GM21529 (cell line): ENCODE data around the gene MUSTN1.

Experiments used
- ATAC-seq: cut with Tn5 transposase; IDR thresholded peaks from one replicate; pipeline ENCODE4 v1.9.1; 2021; ENCODE audit not compliant: unreplicated experiment

Gene MUSTN1

DNA sequence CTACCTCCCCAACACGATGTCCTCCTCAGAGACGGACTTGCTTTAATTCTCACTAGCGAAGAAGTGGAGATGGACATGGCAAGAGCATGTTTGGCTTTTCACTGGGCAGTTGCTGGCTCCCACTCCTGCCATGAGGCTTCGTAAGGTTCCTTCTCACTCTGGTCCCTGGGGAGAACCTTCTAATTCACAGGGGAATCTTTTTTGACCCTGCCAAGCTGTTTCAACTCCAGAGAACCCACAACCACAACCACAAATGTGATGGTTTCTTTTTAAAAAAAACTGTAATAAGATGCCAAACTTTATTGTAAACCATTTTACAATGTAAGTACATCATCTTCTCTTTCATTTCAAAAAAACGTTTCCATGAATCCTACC lies 1.6 kb upstream of the MUSTN1 start:
- ATAC-seq = no peak

DNA sequence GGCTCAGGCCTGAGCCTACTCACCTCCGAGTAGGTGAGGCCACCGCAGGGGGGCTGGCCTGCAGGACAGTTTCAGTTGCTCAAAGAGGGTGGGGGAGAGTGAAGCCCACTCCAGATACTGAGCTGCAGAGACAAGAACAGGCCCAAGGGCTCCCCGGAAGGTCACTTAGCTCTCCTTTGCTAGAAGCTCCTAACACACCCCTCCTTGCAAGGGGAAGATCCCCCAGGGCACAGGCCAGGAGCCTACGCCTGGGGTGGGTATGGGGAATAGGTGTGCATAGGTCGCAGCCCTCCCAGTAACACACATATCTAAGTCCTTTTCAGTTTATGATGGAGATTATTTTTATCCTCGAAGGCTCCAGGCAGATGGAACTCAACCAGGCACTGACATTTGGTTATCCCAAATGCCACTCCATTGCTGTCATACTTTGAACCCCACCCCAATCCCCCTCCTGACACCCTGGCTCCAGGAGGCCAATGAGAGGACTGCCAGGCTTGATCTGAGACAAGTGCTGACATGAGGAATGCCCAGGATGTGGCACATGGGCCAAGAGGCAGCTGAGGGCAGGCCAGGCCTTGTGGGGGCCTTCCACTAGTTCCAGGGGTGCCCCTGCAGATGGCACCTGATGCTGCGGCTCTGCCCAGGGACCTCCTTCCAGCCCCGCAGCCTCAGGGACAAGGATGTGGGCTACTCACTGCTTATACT lies 1.1 kb upstream of the MUSTN1 start:
- no peak for ATAC-seq

GRCh38 chr3:52833202-52833601 lies 1.6 kb downstream of the MUSTN1 start:
- no peak for ATAC-seq

DNA sequence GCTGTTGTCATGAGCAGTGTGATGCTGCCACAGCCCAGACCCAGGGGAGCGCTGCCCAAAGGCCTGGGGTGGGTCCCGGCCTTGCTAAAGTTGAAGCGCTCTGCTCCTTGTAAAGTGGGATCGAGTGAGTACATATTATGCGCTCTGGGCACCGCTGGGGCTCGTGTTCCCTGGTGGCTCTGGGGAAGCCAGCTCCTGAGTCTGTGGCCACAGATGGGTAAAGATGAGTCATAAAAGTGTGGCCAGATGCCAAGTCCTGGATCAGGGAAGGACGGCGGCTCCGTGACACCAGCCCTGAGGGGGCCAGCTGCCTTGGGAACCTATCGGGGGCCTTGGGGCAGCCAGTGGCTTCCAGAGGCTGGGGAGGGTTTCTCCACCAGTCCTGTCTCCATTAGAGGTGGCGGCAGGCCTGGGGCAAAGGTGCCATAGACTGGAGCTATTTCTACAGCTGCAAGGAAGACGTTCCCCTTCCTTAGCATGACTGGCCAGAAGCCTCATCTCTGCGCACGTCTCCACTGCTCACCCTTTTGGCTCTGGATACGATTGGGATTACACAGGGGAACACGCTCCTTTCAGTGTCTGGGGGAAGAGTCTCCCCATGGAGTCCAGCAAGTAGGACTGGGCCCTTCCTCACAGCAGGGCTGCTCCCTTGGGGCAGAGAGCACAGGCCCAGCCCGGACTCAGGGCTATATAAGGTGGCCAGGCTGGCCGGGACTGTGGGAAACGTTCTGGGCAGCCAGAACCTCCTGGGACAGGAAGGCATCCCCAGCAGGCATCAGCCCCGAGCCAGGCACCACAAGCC lies 3.1 kb downstream of the MUSTN1 start:
- ATAC-seq = no peak

DNA sequence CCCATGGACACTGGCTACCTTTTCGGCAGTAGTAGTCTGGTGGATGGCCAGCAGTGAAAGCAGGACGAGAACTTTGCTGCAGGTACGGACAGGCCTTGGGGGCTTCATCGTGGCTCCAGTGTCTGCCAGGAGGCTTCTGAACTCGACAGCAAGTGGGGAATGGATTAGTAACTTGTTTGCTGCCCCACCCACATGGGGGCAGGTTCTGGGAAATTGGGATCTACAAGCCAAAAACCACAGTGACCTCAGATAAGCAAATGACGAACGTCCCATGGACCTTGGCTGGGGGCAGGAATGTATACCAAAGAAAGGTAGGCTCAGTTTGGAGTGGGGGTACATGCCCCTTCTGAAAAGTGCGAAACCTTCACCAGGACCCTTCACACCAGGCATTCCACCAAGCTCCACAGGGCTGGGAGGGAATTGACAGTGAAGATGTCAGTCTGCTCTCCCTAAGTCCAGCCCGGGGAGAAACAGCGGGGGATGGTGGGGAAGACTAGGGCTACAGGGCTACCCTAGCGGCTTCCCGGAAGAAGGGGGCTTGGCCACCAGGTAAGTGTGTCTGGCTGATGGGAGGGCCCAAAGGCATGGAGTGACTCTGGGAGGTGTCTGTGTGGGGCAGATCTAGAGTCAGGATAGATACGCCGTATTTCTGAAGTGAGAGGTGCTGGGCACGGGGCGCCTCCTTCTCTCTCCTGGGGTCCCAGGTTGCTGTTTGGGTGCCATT lies 4.1 kb downstream of the MUSTN1 start, which contains the start of gene ITIH4:
Gene ITIH4 (minus strand): TSS at position 138 of the 724 bp plus-strand sequence. CDS start 30 bp downstream, at position 108.
- ATAC-seq = no peak

GRCh38 chr3:52829906-52830463 lies 4.8 kb downstream of the MUSTN1 start:
- ATAC-seq = no peak

DNA sequence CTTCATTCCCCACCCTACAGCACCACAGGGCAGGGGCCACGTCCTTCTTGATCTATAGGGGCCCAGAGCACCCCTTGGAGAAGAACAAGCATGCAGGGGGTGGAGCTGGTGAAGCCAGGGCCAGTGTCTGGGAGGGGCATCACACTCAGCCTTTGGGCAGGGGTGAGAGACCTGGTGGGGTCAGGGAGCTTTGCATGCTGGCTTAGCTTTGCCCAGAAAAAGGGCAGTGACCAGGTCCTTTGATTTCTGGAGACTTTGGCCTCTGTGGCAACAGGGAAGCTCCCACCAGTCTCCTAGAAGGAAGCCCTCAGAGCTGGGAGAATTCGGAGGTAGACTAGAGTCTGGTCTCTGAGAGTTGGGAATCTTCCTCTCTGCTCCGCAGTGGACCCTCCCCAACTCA lies 5.3 kb downstream of the MUSTN1 start:
- ATAC-seq = no peak

DNA sequence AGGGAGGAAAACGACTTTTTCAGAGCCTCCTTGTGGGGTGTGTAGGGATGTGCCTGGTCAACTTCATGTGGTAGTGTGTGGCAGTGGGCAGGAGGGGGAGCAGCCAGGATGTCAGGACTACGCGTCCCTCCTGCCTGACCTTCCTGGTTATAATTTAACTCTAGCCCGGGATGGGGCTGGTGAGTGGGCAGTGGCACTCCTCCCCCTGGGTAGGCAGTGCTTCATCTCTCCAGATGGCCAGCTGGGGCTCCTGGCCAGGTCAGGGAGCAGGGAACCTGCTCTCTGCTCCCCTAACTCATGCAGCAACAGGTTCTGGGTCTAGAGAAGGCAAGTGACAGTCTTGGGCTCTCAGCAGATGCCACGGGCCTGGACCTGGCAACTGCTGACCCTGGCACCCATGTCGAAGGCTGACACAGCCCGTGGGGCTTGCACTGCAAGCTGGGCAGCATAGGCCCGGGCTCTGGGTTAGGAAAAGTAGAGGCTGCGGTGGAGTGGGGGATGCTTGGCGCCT lies 6.9 kb downstream of the MUSTN1 start:
- ATAC-seq = no peak

- ATAC-seq = no peak
Measured at GRCh38 chr3:52827441-52827840, 7.4 kb downstream of the MUSTN1 start.

DNA sequence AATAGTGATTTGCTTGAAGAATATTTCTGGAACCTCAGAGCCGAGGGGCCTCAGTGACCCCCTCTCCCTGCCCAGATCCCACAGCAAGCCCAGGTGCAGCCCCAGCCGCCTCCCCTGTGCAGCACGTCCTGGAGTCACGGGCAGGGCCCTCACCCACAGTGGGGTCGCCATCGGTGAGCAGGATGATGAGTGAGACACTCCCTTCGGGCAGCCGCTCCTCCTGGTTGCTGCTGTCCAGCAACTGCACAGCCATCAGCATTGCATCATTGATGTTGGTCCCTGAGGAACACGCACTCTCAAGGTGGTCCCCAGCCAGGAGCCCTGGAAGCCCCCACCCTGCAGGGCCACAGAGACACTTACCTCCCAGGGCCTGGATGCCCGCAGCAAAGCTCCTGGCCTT lies 10.8 kb downstream of the MUSTN1 start:
- no peak for ATAC-seq

- ATAC-seq = no peak
Measured at GRCh38 chr3:52822363-52822762, 12.5 kb downstream of the MUSTN1 start.

DNA sequence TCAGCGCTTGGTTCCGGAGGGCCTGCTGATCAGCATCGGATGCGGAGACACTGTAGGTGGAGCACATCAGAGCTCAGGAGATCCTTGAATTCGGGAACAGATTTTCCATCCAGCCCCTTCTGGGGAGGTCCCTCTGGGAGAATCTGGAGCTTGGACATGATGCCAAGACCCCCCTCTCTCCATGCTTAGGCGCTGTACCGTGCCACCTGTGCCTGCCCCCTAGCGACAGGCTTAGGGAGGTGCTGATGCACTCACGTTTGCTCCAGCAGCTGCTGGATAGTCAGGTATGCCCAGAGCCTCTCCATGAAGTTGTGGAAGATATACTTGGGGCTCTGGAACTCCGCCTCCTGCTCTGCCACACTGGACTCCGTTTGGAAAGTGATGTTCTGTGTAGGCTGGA lies 14.1 kb downstream of the MUSTN1 start:
- no peak for ATAC-seq

DNA sequence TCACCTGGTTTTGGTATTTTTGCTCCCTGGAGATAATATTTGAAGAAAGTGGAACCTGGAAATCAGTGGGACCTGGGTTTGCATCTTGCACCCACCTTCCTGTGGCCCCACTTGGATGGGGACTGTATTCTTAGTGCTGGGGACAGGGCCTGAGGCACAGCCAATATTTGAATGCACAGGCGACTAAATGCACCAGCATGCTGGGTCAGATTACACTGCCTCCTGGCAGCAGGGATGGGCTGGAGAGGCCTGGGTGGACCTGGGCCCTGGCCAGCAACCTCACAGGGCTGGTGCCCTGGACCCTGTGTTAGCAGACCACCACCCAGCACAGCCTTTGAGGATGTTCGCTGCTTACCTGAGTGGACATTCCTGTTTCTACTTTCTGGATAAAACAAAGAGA lies 14.9 kb downstream of the MUSTN1 start:
- no peak for ATAC-seq

DNA sequence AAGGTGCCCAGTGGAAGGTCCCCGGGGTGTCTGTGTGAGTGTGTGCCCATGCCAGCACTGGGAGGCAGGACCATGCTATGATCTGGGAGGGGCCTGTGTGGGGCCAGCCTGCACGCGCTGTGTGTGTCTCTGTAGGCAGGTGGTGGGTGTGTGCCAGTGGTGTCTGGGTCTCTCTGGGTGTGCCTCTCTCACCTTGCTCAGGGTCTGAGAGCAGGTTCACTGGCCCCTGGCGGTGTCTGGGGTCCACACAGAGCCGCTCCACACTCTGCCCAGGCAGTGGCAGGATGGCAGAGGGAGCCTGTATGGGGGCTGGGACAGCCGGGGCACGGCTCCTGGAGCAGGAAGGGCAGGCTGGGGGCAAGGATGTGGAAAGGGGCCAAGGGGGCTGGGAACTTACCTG lies 17.0 kb downstream of the MUSTN1 start:
- ATAC-seq = no peak

GRCh38 chr3:52817221-52817620 lies 17.6 kb downstream of the MUSTN1 start:
- ATAC-seq = no peak

DNA sequence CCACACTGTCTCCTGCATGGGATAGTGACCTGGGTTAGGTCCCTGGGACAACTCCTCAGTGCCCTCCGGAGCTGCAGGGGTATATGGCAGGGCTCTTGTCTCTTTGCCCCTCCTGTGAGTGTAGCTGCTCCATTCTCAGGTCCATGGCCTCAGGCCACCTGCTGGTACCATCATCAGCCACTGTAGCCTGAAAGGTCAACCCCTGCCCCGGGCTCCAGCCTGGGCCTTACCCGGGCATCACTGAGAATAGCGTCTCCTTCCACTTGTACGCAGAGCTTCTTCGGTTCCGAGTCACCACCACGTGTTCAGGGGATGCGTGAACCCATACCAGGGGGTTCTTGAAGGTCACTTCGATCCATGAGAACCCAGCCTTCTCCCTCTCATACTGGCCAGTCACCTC lies 18.2 kb downstream of the MUSTN1 start:
- ATAC-seq = no peak

DNA sequence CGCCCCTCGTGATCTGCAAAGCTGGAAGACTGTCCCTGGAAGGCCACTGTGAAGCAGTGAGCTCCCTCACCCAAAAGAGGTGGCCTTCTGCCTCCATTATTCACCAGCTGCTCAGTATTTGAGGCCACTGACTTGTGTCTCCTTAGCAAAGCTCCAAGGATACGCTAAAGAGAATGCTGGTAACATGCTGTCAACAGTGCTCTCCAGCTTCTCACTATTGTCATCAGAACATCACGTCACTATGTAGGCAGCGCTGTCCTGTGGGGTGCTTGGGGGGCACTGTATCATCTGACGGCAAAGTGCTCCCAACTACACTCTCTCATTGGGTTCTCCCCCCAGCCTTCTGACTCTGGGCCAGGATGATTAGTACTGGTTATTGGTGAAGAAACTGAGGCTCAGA lies 18.6 kb downstream of the MUSTN1 start:
- no peak for ATAC-seq

DNA sequence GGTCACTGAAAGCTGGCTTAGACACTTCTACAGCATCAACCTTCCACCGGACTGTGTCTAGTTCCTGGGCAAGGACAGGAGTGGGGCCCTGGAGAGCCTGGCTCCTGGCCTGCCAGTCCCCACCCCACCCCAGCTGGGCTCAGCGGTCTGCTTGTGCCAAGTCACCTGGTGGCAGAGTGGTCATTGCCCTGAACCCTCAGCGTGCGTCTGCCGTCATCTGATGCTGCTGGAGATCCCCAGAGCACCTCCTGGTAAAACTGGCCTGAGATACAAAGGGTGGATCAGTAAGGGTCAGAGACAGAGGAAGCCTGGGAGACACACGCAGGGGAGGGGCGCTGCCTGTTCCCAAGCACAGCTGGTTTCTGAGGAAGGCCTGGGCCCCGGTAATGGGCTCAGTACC lies 21.0 kb downstream of the MUSTN1 start:
- ATAC-seq = no peak

GRCh38 chr3:52811452-52812011 lies 23.3 kb downstream of the MUSTN1 start:
- ATAC-seq = no peak

GRCh38 chr3:52810923-52811322 lies 23.9 kb downstream of the MUSTN1 start:
- no peak for ATAC-seq
